DMS153 treated with DMSO at 0.1 percent for 48 hours (cell line): ENCODE data around the gene KCNJ13.

Source experiments
- DNase-seq: peaks from one replicate; lab custom pipeline; 2025; ENCODE audit not compliant: unreplicated experiment; lab: John Stamatoyannopoulos, UW

KCNJ13 gene

DNA sequence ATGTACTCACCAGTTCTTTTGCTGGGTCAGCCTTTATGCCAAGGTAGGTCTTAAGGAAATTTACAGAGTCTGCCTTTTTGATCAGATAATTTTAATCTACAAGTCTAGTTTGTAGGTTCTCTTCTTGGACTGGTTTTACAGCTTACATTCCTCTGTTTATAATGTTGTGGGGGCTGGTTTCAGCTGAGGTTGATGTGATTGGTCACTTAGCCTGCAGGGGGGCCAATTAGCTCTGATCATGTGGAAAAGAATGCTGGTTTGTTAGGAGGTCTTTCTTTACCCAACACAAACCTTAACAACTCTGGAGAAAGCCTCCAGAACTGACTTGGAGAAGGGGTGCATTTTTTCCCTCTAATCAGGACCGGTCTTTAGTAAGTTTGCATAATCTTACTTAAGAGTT is at the start of gene KCNJ13:
KCNJ13 (minus strand) TSS at position 131 of the 400 bp plus-strand sequence. CDS start 5,203 bp downstream, outside the sequence.
- DNase-seq, result no peak

GRCh38 chr2:232817756-232818155 is 41.4 kb upstream of the KCNJ13 start:
- DNase-seq, result no peak

DNA sequence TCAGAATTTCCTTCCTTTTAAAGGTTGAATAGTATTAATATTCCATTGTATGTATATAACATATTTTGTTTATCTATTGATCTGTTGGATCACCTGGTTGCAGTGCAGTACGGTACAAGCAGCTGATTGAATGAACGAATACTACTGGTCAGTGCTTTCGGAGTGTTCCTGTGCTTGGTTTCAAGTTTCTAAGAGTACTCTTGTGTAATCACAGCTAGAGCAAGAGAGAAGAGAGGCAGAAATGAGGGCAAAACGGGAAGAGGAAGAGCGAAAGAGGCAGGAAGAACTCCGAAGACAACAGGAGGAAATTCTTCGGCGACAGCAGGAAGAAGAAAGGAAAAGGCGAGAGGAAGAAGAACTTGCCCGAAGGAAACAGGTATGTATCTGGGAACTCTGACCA is 40.3 kb upstream of the KCNJ13 start:
- DNase-seq, result no peak

- no peak for DNase-seq
Observed at GRCh38 chr2:232815569-232815968, 39.2 kb upstream of the KCNJ13 start.

- no peak for DNase-seq
Observed at GRCh38 chr2:232810444-232810843, 34.1 kb upstream of the KCNJ13 start.

- DNase-seq, result no peak
Observed at GRCh38 chr2:232809349-232810124, 33.2 kb upstream of the KCNJ13 start.

GRCh38 chr2:232802091-232802490 is 25.7 kb upstream of the KCNJ13 start:
- DNase-seq, result no peak

DNA sequence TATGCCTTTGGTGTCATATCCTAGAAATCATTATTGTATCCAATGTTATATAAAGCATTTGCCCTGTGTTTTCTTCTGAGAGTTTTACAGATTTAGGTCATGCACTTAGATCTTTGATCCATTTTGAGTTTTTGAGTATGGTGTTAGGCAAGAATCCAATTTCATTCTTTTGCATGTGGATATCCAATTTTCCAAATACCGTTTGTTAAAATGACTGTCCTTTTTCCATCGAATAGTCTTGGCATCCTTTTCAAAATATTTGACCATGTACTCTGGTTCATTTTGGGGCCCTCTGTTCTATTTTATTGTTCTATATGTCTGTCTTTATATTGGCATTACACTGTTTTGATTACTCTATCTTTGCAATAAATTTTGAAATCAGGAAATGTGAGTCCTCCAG is 23.8 kb upstream of the KCNJ13 start:
- no peak for DNase-seq

GRCh38 chr2:232798187-232798586 is 21.8 kb upstream of the KCNJ13 start:
- DNase-seq, result no peak

- DNase-seq, result no peak
Observed at GRCh38 chr2:232795920-232796319, 19.6 kb upstream of the KCNJ13 start.

DNA sequence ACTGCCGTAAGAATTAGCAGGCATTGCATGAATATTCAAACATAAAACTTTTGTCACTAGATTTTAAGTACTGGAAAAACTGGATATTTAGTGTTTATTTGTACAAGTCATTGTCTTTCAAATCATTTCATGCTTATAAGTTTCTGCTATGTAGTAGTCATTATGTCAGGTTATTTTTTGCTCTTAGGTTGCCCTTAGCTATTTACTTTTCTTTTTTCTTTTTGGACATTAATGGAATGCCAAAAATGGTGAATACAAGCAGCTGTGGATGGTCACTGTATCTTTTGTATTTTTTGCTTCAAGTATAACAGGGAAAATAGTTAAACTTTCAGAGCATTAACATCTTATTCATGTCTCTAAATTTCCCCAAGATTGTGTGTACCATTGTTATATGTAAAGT is 18.6 kb upstream of the KCNJ13 start:
- DNase-seq, result no peak

- DNase-seq, result no peak
Observed at GRCh38 chr2:232793271-232793670, 16.9 kb upstream of the KCNJ13 start.

GRCh38 chr2:232791518-232791917 is 15.2 kb upstream of the KCNJ13 start:
- no peak for DNase-seq

- DNase-seq, result no peak
Observed at GRCh38 chr2:232789082-232789481, 12.7 kb upstream of the KCNJ13 start.

DNA sequence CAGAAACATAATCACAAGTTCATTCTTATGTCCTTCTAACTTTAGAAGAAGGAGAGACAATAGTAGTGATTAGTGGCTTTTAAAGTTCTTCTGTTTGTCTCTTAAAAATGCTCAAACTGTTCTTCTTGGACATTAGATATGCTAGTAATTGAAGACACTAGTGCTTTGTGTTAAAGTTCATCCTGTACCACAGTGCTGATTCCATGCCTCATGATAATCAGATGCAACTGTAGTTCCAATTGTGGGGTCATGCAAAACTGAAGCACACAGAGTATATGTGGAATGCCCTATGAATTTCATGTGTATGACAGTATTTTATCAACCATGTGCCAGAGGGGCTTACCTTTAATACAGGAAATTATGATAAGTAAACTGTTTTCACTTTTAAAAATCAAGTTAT is 11.4 kb upstream of the KCNJ13 start:
- no peak for DNase-seq

DNA sequence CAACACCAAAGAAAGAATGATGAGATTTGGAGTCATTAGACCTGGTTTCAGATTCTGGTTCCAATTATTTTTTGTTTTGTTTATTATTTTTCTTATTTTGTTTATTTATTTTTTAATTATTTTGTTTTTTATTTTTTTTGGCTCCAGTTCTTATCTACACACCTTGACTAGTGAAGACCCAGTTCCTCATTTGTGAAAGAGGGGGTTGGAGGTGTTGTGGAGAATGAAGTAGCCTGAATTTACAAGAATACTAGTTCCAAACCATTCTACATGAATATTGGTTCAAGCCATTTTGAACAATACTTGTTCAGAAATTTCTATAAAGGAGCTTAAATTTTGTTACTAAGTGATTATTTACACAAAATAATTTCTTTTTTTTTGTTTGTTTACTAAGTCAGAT is 6.9 kb upstream of the KCNJ13 start:
- DNase-seq, result no peak

- no peak for DNase-seq
Observed at GRCh38 chr2:232781765-232782164, 5.4 kb upstream of the KCNJ13 start.

DNA sequence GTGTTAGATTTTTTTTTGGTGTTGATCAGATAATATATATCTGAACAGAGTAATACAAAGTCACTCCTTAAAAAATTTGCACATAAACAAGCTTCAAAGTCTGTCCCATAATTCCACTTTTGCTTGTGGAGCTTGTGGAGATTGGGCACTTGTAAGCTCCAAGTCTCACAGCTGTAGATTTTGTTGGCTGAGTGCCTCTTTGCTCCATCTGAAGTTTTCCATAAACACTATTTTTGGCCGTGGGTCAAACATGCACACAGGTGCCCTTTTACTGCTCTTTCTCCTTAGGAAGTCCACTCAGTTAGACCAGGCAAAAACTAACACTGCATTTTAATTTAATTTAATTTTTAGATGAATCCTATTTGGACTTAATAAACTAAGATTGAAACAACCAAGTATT is 3.6 kb upstream of the KCNJ13 start:
- no peak for DNase-seq

DNA sequence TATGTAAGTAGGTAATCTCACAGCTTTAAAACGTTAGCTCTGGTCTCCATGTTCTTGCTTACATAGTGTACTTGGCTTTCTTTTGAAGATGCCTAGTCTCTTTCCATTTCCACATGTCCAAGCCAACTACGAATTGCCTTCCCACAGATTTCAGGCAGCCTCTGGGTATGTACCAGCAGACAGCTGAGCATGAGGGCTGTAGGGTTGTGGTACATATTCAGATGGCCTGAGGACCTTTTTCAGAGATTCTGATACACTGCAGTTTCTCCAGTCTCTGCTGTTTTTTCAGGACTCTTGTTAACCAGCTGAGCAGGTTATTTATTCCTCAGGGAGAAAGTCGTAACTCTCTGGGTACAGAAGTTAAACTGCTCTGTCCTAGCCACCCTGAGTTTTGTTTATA is 3.1 kb upstream of the KCNJ13 start:
- no peak for DNase-seq

DNA sequence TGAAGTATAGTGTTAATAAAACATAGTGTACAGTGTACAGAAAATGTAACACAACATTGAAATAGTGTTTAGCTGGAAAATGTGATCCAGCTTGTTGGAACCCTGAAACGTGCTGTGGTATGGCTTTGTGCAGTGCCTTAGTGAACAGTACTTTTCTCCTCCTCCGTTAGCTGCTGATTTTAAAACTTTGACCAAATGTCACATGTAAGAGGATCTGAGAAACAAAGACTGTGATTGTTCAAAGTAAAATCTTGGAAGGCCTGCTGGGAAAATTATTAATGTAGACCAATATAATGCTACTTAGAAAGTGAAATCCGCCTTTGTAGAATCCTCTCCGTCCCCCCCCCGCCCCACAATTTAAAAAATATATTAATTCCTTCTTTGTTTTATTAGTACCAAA is 911 bp upstream of the KCNJ13 start:
- no peak for DNase-seq

GRCh38 chr2:232773815-232774214 is 2.5 kb downstream of the KCNJ13 start:
- DNase-seq, result no peak

- no peak for DNase-seq
Observed at GRCh38 chr2:232772531-232772930, 3.8 kb downstream of the KCNJ13 start.

GRCh38 chr2:232771870-232772269 is 4.5 kb downstream of the KCNJ13 start:
- no peak for DNase-seq
